H1 (cell line): ENCODE measurements around the gene MROH2B. TPM values are rescaled to one million over a fixed set of nuclear protein-coding genes. Genes with fewer than 3 reads are reported as not detected.

ENCODE experiments used
- CTCF ChIA-PET: fragments of 300-600 bp; sonication (Branson Sonifier 250); formaldehyde crosslinking; loops from one replicate; lab custom pipeline; 2021; ENCODE audit not compliant: partially characterized antibody; lab: Charles Lee
- POLR2A ChIA-PET: fragments of 300-600 bp; sonication (Branson Sonifier 250); formaldehyde crosslinking; loops from one replicate; lab custom pipeline; 2021; ENCODE audit warnings: inconsistent platforms; ENCODE audit not compliant: partially characterized antibody; lab: Charles Lee
- DNase-seq, 2 experiments: peaks; one replicate each; pipeline versions ENCODE4 v3.0.0 to v3.0.0-alpha.2; 2010 to 2022; ENCODE audit warnings: low spot score in 2 of 2, low read depth in 1 of 2, mixed read lengths in 1 of 2
- FAIRE-seq: peaks from 2 replicates; lab custom pipeline; 2011; peaks lifted over from hg19 to GRCh38; lab: Jason Lieb, UNC
- H2AFZ ChIP-seq: 2 replicates; pipeline ENCODE4 v1.8.1; 2012; ENCODE audit warnings: low read length, inconsistent platforms
- H2AK5ac ChIP-seq: 2 replicates; pipeline ENCODE4 v1.6.1; 2013; ENCODE audit warnings: low read depth, low read length
- H2BK120ac ChIP-seq: replicated peaks from 2 replicates; pipeline ENCODE3; 2013; ENCODE audit warnings: low read depth, low read length, inconsistent platforms
- H2BK12ac ChIP-seq: 2 replicates; pipeline ENCODE4 v1.6.1; 2013; ENCODE audit warnings: low read depth, low read length
- H2BK15ac ChIP-seq: 2 replicates; pipeline ENCODE4 v1.6.1; 2013; ENCODE audit warnings: low read length
- H2BK20ac ChIP-seq: 2 replicates; pipeline ENCODE4 v1.6.1; 2013; ENCODE audit warnings: low read length
- H2BK5ac ChIP-seq: 2 replicates; pipeline ENCODE4 v1.6.1; 2013; ENCODE audit warnings: low read depth, low read length
- H3K14ac ChIP-seq: 2 replicates; pipeline ENCODE4 v1.6.1; 2013; ENCODE audit warnings: inconsistent platforms; ENCODE audit not compliant: insufficient read length
- H3K18ac ChIP-seq: 2 replicates; pipeline ENCODE4 v1.6.1; 2013; ENCODE audit warnings: low read length; ENCODE audit errors: extremely low read depth
- H3K23ac ChIP-seq: 2 replicates; pipeline ENCODE4 v1.6.1; 2013; ENCODE audit warnings: inconsistent platforms; ENCODE audit not compliant: insufficient read length
- H3K23me2 ChIP-seq: 2 replicates; pipeline ENCODE4 v1.6.1; 2013; ENCODE audit warnings: low read depth, low read length
- H3K27ac ChIP-seq: 2 replicates; pipeline ENCODE4 v1.6.1; 2011; ENCODE audit warnings: low read depth, low read length, inconsistent platforms
- H3K27me3 ChIP-seq, 4 experiments: replicated peaks in 1 of 4; 1 replicate in 1 of 4; 2 replicates in 3 of 4; pipeline versions ENCODE4 v1.6.1 to v1.8.1; 2011 to 2013; ENCODE audit warnings: low read length in 3 of 4, mild to moderate bottlenecking in 3 of 4, inconsistent platforms in 2 of 4, mixed read lengths in 2 of 4, moderate library complexity in 1 of 4; ENCODE audit not compliant: control insufficient read depth in 3 of 4, insufficient read depth in 3 of 4; ENCODE audit errors: extremely low read depth in 1 of 4
- H3K36me3 ChIP-seq, 4 experiments: 2 replicates each; pipeline versions ENCODE4 v1.6.1 to v1.8.1; 2011 to 2013; ENCODE audit warnings: mild to moderate bottlenecking in 4 of 4, low read length in 3 of 4, moderate library complexity in 2 of 4, control low read depth in 1 of 4, inconsistent platforms in 1 of 4; ENCODE audit not compliant: insufficient read depth in 4 of 4, control insufficient read depth in 2 of 4
- H3K4ac ChIP-seq: replicated peaks from 2 replicates; pipeline ENCODE3; 2013; ENCODE audit warnings: low read length, low read depth, mixed read lengths, inconsistent platforms; ENCODE audit not compliant: insufficient read length
- H3K4me1 ChIP-seq, 4 experiments: replicated peaks in 1 of 4; 1 replicate in 1 of 4; 2 replicates in 3 of 4; pipeline versions ENCODE4 v1.6.1 to v1.8.1; 2011 to 2013; ENCODE audit warnings: low read length in 3 of 4, inconsistent platforms in 2 of 4, mixed read lengths in 1 of 4; ENCODE audit not compliant: insufficient read depth in 4 of 4, control insufficient read depth in 3 of 4
- H3K4me2 ChIP-seq, 2 experiments: 2 replicates each; pipeline versions ENCODE4 v1.6.1 to v1.8.1; 2011 to 2013; ENCODE audit warnings: low read depth in 2 of 2, low read length in 2 of 2, control low read depth in 1 of 2, inconsistent platforms in 1 of 2, mild to moderate bottlenecking in 1 of 2; ENCODE audit not compliant: insufficient read depth in 1 of 2
- H3K4me3 ChIP-seq, 4 experiments: fragments of 200-600, 300-600 bp in 1 of 4; sonication (generic), shearing (Covaris generic), sonication (Bioruptor Twin) in 1 of 4; 2 replicates each; pipeline versions ENCODE4 v1.5.1 to v1.8.1; 2011 to 2016; ENCODE audit warnings: low read length in 4 of 4, low read depth in 3 of 4, control low read depth in 2 of 4, inconsistent platforms in 2 of 4, mild to moderate bottlenecking in 2 of 4, mixed read lengths in 1 of 4, moderate library complexity in 1 of 4; ENCODE audit not compliant: insufficient read depth in 2 of 4; ENCODE audit errors: extremely low read depth in 1 of 4
- H3K56ac ChIP-seq: replicated peaks from 2 replicates; pipeline ENCODE3; 2013; ENCODE audit warnings: low read depth, mild to moderate bottlenecking, mixed read lengths, low read length, inconsistent platforms; ENCODE audit not compliant: insufficient read length
- H3K79me1 ChIP-seq: 2 replicates; pipeline ENCODE4 v1.6.1; 2013; ENCODE audit warnings: low read depth, low read length, control low read depth
- H3K79me2 ChIP-seq, 2 experiments: 2 replicates each; pipeline versions ENCODE4 v1.6.1 to v1.8.1; 2012 to 2013; ENCODE audit warnings: low read length in 2 of 2, mild to moderate bottlenecking in 2 of 2, inconsistent platforms in 1 of 2; ENCODE audit not compliant: insufficient read depth in 2 of 2, control insufficient read depth in 1 of 2
- H3K9ac ChIP-seq, 4 experiments: replicated peaks in 1 of 4; 1 replicate in 1 of 4; 2 replicates in 3 of 4; pipeline versions ENCODE4 v1.6.1 to v1.8.1; 2011 to 2013; ENCODE audit warnings: low read depth in 3 of 4, low read length in 3 of 4, control low read depth in 2 of 4, mild to moderate bottlenecking in 2 of 4, moderate library complexity in 2 of 4, inconsistent platforms in 1 of 4; ENCODE audit errors: extremely low read depth in 1 of 4
- H3K9me3 ChIP-seq, 2 experiments: 2 replicates each; pipeline versions ENCODE4 v1.6.1 to v1.8.1; 2012 to 2013; ENCODE audit warnings: mild to moderate bottlenecking in 2 of 2, moderate library complexity in 2 of 2, control low read depth in 1 of 2, inconsistent platforms in 1 of 2, low read depth in 1 of 2, low read length in 1 of 2, mixed read lengths in 1 of 2; ENCODE audit not compliant: insufficient read depth in 2 of 2
- H4K20me1 ChIP-seq, 2 experiments: replicated peaks in 1 of 2; 2 replicates each; pipeline versions ENCODE3 to v1.8.1; 2011 to 2013; ENCODE audit warnings: inconsistent platforms in 2 of 2, low read length in 2 of 2, mild to moderate bottlenecking in 1 of 2; ENCODE audit not compliant: insufficient read depth in 2 of 2, control insufficient read depth in 1 of 2
- H4K5ac ChIP-seq: 2 replicates; pipeline ENCODE4 v1.6.1; 2013; ENCODE audit warnings: low read length, low read depth, mixed read lengths, inconsistent platforms; ENCODE audit not compliant: insufficient read length
- H4K8ac ChIP-seq: 2 replicates; pipeline ENCODE4 v1.8.0; 2013; ENCODE audit warnings: mild to moderate bottlenecking, moderate library complexity, low read length, inconsistent platforms; ENCODE audit not compliant: insufficient read depth; ENCODE audit errors: extremely low read depth
- H4K91ac ChIP-seq: replicated peaks from 2 replicates; pipeline ENCODE3; 2013; ENCODE audit warnings: low read length, mixed read lengths, inconsistent platforms; ENCODE audit not compliant: insufficient read length
- ATF2 ChIP-seq: IDR thresholded peaks from 2 replicates; pipeline ENCODE4 v1.6.1; 2012; ENCODE audit warnings: low read length, inconsistent platforms
- CHD2 ChIP-seq: IDR thresholded peaks from 2 replicates; pipeline ENCODE4 v1.6.1; 2012; ENCODE audit warnings: low read length, improper control_type of control experiment
- JUN ChIP-seq: IDR thresholded peaks from 2 replicates; pipeline ENCODE4 v1.6.1; 2011; ENCODE audit warnings: low read depth, mild to moderate bottlenecking, improper control_type of control experiment, low read length
- POLR2A ChIP-seq, 2 experiments: IDR thresholded peaks; 1 replicate in 1 of 2; 2 replicates in 1 of 2; pipeline ENCODE4 v1.6.1; 2011; ENCODE audit warnings: low read depth in 2 of 2, low read length in 2 of 2, mild to moderate bottlenecking in 2 of 2; ENCODE audit errors: control extremely low read depth in 1 of 2
- WGBS, 2 experiments: shearing (Covaris generic) in 1 of 2; methylation state at CpG; one replicate each; pipeline versions ENCODE4 v1.1.6 to v1.1.7; 2013 to 2015; ENCODE audit warnings: low lambda C conversion rate in 2 of 2, mixed read lengths in 2 of 2, inconsistent platforms in 1 of 2, low coverage in 1 of 2, missing lambda C conversion rate in 1 of 2; ENCODE audit not compliant: insufficient replicate concordance in 2 of 2, insufficient coverage in 1 of 2, insufficient read length in 1 of 2; ENCODE audit errors: extremely low coverage in 1 of 2, missing lambda C conversion rate in 1 of 2; 5-methylcytosine and 5-hydroxymethylcytosine counted together
- polyA plus RNA-seq, 7 experiments: library from polyadenylated mRNA; depleted of rRNA in 3 of 7; stranded (reverse) in 5 of 7; unstranded in 2 of 7; fragments of >200 nt in 5 of 7; fragments of 200-250 nt in 2 of 7; gene quantifications; 1 replicate in 5 of 7; 2 replicates in 1 of 7; 4 replicates in 1 of 7; pipeline versions ENCODE4 v1.2.1 to v1.2.3, GENCODE V29; 2011 to 2013; ENCODE audit warnings: missing spikeins in 2 of 7, mixed read lengths in 2 of 7
- total RNA-seq: library from RNA; stranded (reverse); fragmentation: NEBNext Ultra II Directional; extraction: Animal tissue kit (Norgen Biotek cat#: 25700); gene quantifications from 2 replicates; pipeline ENCODE4 v1.2.1, GENCODE V29; 2021

Gene MROH2B
- total and polyA plus RNA-seq, 2 of the 8 experiments (the other 6 are each of a cell fraction or from before 2014, with no cell fraction given): not detected

GRCh38 chr5:40972434-40972833 is 98.7 kb downstream of the MROH2B start:
- no peak overlapping the region for H2BK20ac ChIP-seq
- no peak overlapping the region for H3K27ac ChIP-seq
- no peak overlapping the region for H3K23ac ChIP-seq
- H4K8ac ChIP-seq: no peak overlapping the region
- H3K4me3 ChIP-seq: no peak overlapping the region
- no peaks in the 10 kb centered on the region for H3K9me3 ChIP-seq
- H4K91ac ChIP-seq: no peak overlapping the region
- CTCF ChIA-PET: no interaction called here
- no peaks in the 10 kb centered on the region for H3K23me2 ChIP-seq
- no peak overlapping the region for H3K14ac ChIP-seq
- H4K5ac ChIP-seq: no peak overlapping the region
- no peak overlapping the region for H3K56ac ChIP-seq
- H2AK5ac ChIP-seq: no peak overlapping the region
- TF ChIP-seq POLR2A (IDR thresholded peaks at IDR 0.05; ENCODE audit: control extremely low read depth in 1 of 2, low read depth in 2 of 2, low read length in 2 of 2) (no peak), ATF2 (no peak), JUN (no peak), CHD2 (no peak)
- H3K4me2 ChIP-seq: no peak overlapping the region
- H3K79me2 ChIP-seq: no peaks in the 10 kb centered on the region
- no peak overlapping the region for H2BK15ac ChIP-seq
- H3K4me1 ChIP-seq: no peaks in the 10 kb centered on the region
- no peak for DNase-seq
- H3K4ac ChIP-seq: no peak overlapping the region
- H2BK12ac ChIP-seq: no peak overlapping the region
- H3K27me3 ChIP-seq: no peaks in the 10 kb centered on the region
- WGBS, 2 experiments: 85% methylated on average over 2 of the region's 2 CpGs; no CpG with 5 or more reads in 1 of the 2 experiments
- no peak overlapping the region for H3K18ac ChIP-seq
- no peak overlapping the region for H3K9ac ChIP-seq
- H4K20me1 ChIP-seq: no peaks in the 10 kb centered on the region
- H2BK120ac ChIP-seq: no peak overlapping the region
- H3K36me3 ChIP-seq: no peaks in the 10 kb centered on the region
- no peak overlapping the region for H2BK5ac ChIP-seq
- no peak overlapping the region for H2AFZ ChIP-seq
- H3K79me1 ChIP-seq: no peaks in the 10 kb centered on the region
- no peak for FAIRE-seq
- POLR2A ChIA-PET: interaction anchor here (0.6 kb wide), 1 partner anchor 25 kb away, joined by 3 read pairs; no protein-coding TSS in a partner anchor
